HG03469 (cell line): Measurements from ENCODE around the gene SVBP.

Experiments
- ATAC-seq: cut with Tn5 transposase; IDR thresholded peaks from one replicate; pipeline ENCODE4 v1.9.1; 2021; ENCODE audit warnings: mild to moderate bottlenecking, moderate library complexity, moderate number of reproducible peaks; ENCODE audit not compliant: unreplicated experiment

The SVBP gene

DNA sequence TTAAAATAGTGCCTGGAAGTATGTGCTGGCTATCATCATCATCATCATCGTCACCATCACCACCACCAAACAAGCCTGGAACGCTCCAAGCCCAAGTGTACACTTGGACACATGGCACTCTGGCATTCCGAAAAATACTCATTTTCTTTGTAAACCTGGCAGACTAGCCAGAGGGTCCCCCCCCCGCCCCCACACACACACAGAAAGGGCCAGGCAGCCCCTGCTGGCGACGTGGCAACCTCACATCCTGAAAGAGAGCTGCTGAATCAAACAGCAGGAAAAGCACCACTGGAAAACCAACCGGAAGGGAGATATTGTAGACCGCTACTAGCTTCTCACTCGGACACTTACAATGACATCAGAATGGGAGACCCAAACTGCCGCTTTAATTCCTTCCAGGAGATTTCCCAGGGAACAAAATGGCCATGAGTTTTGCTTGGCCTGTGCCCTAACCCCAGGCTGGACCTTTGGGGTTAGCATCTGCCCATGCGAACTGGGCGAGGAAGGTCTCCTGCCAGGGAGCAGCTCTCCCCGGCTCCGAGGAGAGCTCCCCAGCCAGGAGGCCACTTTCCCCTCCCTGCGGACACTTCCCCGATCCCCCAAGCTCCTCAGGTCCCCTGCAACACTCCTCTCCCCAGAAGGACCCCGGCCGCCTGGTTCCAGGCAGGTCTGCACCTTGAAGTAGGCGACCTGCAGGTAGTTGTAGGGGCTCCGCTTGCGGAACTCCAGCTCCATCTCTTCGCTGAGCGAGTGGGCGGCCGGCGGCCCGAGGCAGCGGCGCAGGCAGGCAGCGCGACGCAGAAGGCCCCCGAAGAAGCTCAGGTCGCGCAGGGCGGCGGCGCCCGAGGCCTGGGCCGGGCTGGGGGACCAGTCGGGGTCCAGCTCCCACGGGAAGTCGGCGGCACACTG is 51.1 kb downstream of the SVBP start:
- peak; percentile 2 for ATAC-seq

DNA sequence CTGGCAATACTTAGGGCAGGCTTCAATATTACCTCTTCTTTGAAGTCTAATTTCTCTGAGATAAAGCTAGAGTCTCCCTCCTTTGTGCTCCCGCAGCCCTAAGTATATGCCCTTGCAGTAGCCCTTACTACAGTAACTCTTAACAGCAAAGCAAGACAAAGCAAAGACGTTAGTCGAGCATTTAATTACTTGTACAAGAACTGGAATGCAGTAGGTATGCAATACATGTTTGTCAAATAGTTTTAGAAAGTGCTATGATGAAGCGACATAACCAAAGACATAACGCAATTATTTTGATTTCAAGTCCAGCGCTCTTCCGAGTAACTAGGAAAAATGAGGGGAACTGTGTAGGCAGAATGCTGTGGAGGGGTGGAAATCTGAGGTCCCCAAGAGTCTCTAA is 51.9 kb downstream of the SVBP start:
- ATAC-seq = no peak

- no peak for ATAC-seq
These were observed 54.9 kb downstream of the SVBP start for GRCh38 chr1:42762269-42762668.

DNA sequence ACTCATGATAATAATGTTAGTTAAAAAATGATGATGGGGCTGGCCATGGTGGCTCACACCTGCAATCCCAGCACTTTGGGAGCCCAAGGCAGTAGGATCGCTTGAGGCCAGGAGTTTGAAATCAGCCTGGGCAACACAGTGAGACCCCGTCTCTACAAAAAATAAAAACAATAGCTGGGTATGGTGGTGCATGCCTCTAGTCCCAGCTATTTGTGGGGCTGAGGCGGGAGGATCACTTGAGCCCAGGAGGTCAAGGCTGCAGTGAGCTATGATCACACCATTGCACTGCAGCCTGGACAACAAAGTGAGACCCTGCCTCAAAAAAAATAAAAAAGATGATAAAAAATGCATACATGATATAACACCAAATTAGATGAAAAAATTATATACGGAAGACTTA is 55.6 kb downstream of the SVBP start:
- ATAC-seq = no peak

DNA sequence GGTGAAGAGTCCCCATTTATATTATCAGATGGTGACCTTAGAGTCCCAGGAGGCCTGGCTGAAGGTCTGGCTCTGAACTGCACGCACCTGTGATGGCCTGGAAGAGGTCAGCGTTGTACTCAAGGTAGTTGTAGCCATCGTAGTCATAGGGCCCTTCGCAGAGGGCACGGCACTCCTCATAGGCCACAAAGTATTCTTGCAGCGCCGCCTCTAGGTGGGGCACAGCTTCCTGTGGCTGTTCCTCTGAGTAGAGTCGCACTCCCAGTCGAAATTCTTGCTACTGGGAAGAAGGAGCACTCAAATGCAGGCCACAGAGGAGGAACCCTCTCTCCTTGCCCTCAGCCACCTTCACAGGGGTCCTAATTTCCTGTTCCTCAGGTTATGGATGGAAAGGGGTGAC is 58.1 kb downstream of the SVBP start:
- no peak for ATAC-seq

- ATAC-seq = no peak
These were observed 58.6 kb downstream of the SVBP start for GRCh38 chr1:42758641-42759040.

GRCh38 chr1:42757892-42758275 is 59.3 kb downstream of the SVBP start:
- no peak for ATAC-seq
